ENCODE data around the gene EDC4.

Gene EDC4

GRCh38 chr16:67880584-67880983 is 7.7 kb downstream of the EDC4 start:
- DNase-seq: no peak

GRCh38 chr16:67881621-67882161 is 8.8 kb downstream of the EDC4 start:
- DNase-seq: no peak

GRCh38 chr16:67882374-67883145 is 9.7 kb downstream of the EDC4 start:
- no peak for DNase-seq

- no peak for DNase-seq
These were observed 10.5 kb downstream of the EDC4 start for GRCh38 chr16:67883146-67883871.

- DNase-seq: peak; percentile 51 to 67 (median 57)
These were observed 11.0 kb downstream of the EDC4 start for GRCh38 chr16:67883872-67884261.

GRCh38 chr16:67884684-67885083 is 11.8 kb downstream of the EDC4 start, which contains the start of gene NRN1L:
NRN1L (plus strand) TSS chr16:67884885; CDS start chr16:67884904, 19 bp downstream.
- DNase-seq: no peak

- DNase-seq: no peak
These were observed 12.7 kb downstream of the EDC4 start for GRCh38 chr16:67885545-67885944.

GRCh38 chr16:67885976-67886375 is 13.1 kb downstream of the EDC4 start:
- DNase-seq: no peak

- DNase-seq: no peak
These were observed 13.5 kb downstream of the EDC4 start for GRCh38 chr16:67886387-67886786.

- no peak for DNase-seq
These were observed 15.5 kb downstream of the EDC4 start for GRCh38 chr16:67888331-67888730.

- no peak for DNase-seq
These were observed 19.5 kb downstream of the EDC4 start for GRCh38 chr16:67892375-67892774.

- DNase-seq: peak; percentile 80 to 96 (median 91)
These were observed 20.3 kb downstream of the EDC4 start, which contains the start of gene PSKH1 for GRCh38 chr16:67892899-67893742. PSKH1 (plus strand) TSS chr16:67893254; CDS start chr16:67908750, 15,496 bp downstream.

GRCh38 chr16:67893743-67894399 is 21.0 kb downstream of the EDC4 start:
- DNase-seq: peak in 1 of 5 experiments; percentile 35

GRCh38 chr16:67897231-67897630 is 24.4 kb downstream of the EDC4 start:
- DNase-seq: no peak

- DNase-seq: no peak
These were observed 28.9 kb downstream of the EDC4 start for GRCh38 chr16:67901734-67902133.

- no peak for DNase-seq
These were observed 30.0 kb downstream of the EDC4 start for GRCh38 chr16:67902831-67903230.

GRCh38 chr16:67907397-67908180 is 34.7 kb downstream of the EDC4 start:
- no peak for DNase-seq

- DNase-seq: no peak
These were observed 36.3 kb downstream of the EDC4 start for GRCh38 chr16:67909056-67909742.

- DNase-seq: peak in 1 of 5 experiments; percentile 70
These were observed 37.3 kb downstream of the EDC4 start for GRCh38 chr16:67910158-67910557.

GRCh38 chr16:67914758-67915495 is 42.1 kb downstream of the EDC4 start:
- DNase-seq: no peak
